ENCODE measurements around the gene ZNF783.

- TF ChIP-seq CTCF (conservative IDR thresholded peaks at IDR 0.05 in 1 of 2, IDR thresholded peaks at IDR 0.05 in 1 of 2; ENCODE audit: low read depth in 1 of 2, low read length in 2 of 2) = no peak
- TF ChIP-seq EZH2 (IDR thresholded peaks at IDR 0.05; ENCODE audit: low read length, missing control alignments) = no peak
These were observed 54.6 kb downstream of the ZNF783 start for GRCh38 chr7:149316606-149317005.
